K562 (cell line): ENCODE data around the gene ATP2A1. TPM values are rescaled to one million over a fixed set of nuclear protein-coding genes. Genes with fewer than 3 reads are reported as not detected.

Source experiments
- ATAC-seq: fragments of 200-7000 bp; cut with Tn5 transposase; 3 replicates; pipeline ENCODE4 v1.9.1; 2020; ENCODE audit warnings: moderate library complexity
- BruUV-seq: library from RNA; stranded (reverse); fragments of 400-500 nt; replicated peaks from 2 replicates; lab custom pipeline; 2021; lab: Mats Ljungman, UMichigan
- CTCF ChIA-PET: fragments of 300-600 bp; formaldehyde crosslinking; extraction: SDS; loops from one replicate; lab custom pipeline; 2021; ENCODE audit warnings: low intra/inter-chr PET ratio; lab: Yijun Ruan, JAX
- POLR2A ChIA-PET: fragments of 300-600, 350-650 bp; sonication (Branson Sonifier 250); formaldehyde crosslinking; extraction: SDS; loops from one replicate; lab custom pipeline; 2021; ENCODE audit warnings: antibody characterized with exemption, inconsistent platforms; lab: Yijun Ruan, JAX
- DNase-seq, 4 experiments: peaks; one replicate each; pipeline versions ENCODE4 v3.0.0 to v3.0.0-alpha.2; 2011 to 2018; ENCODE audit warnings: low spot score in 3 of 4, mixed read lengths in 3 of 4; ENCODE audit errors: extremely low read depth in 1 of 4
- FAIRE-seq: peaks from 2 replicates; lab custom pipeline; 2011; peaks lifted over from hg19 to GRCh38; lab: Jason Lieb, UNC
- H2AFZ ChIP-seq: 2 replicates; pipeline ENCODE4 v1.6.0; 2011; ENCODE audit warnings: low read depth, low read length, control low read depth, inconsistent platforms
- H3K27ac ChIP-seq: fragments of 200-600 bp; 3 replicates; pipeline ENCODE4 v1.8.0; 2011; ENCODE audit warnings: low read depth, mild to moderate bottlenecking, control low read depth, inconsistent platforms, low read length, moderate library complexity, mixed read lengths; ENCODE audit errors: extremely low read depth
- H3K27me3 ChIP-seq, 2 experiments: fragments of 300-600 bp in 1 of 2; 2 replicates in 1 of 2; 3 replicates in 1 of 2; pipeline versions ENCODE4 v1.6.0 to v1.8.0; 2011; ENCODE audit warnings: inconsistent platforms in 2 of 2, low read length in 2 of 2, mild to moderate bottlenecking in 1 of 2, mixed read lengths in 1 of 2, moderate library complexity in 1 of 2; ENCODE audit not compliant: control insufficient read depth in 2 of 2, insufficient read depth in 2 of 2
- H3K36me3 ChIP-seq: fragments of 300-600 bp; 3 replicates; pipeline ENCODE4 v1.8.0; 2011; ENCODE audit warnings: mild to moderate bottlenecking, low read length, inconsistent platforms; ENCODE audit not compliant: control insufficient read depth, insufficient read depth
- H3K4me1 ChIP-seq, 2 experiments: fragments of 200-600 bp in 1 of 2; replicated peaks in 1 of 2; 2 replicates in 1 of 2; 3 replicates in 1 of 2; pipeline versions ENCODE4 v1.5.1 to v1.8.0; 2011; ENCODE audit warnings: inconsistent platforms in 2 of 2, low read length in 2 of 2, mild to moderate bottlenecking in 1 of 2, mixed read lengths in 1 of 2, moderate library complexity in 1 of 2; ENCODE audit not compliant: control insufficient read depth in 2 of 2, insufficient read depth in 2 of 2
- H3K4me2 ChIP-seq: 2 replicates; pipeline ENCODE4 v1.6.1; 2011; ENCODE audit warnings: low read length, control low read depth, inconsistent platforms, mixed read lengths; ENCODE audit not compliant: insufficient read depth
- H3K4me3 ChIP-seq: fragments of 200-600 bp; sonication (generic), shearing (Covaris generic); 2 replicates; pipeline ENCODE4 v1.5.1; 2016; ENCODE audit warnings: control low read depth, inconsistent platforms
- H3K79me2 ChIP-seq: fragments of 200-600 bp; 3 replicates; pipeline ENCODE4 v1.8.0; 2011; ENCODE audit warnings: low read length, inconsistent platforms; ENCODE audit not compliant: control insufficient read depth, insufficient read depth
- H3K9ac ChIP-seq, 2 experiments: 2 replicates each; pipeline versions ENCODE4 v1.6.0 to v1.6.1; 2011; ENCODE audit warnings: low read depth in 2 of 2, low read length in 2 of 2, control low read depth in 1 of 2, inconsistent platforms in 1 of 2, mild to moderate bottlenecking in 1 of 2, mixed read lengths in 1 of 2; ENCODE audit not compliant: insufficient read depth in 1 of 2
- H3K9me1 ChIP-seq: one replicate; pipeline ENCODE4 v1.6.0; 2011; ENCODE audit warnings: inconsistent platforms, mild to moderate bottlenecking, low read length, moderate library complexity; ENCODE audit not compliant: control insufficient read depth, insufficient read depth
- H3K9me3 ChIP-seq: replicated peaks from 2 replicates; pipeline ENCODE4 v1.5.1; 2011; ENCODE audit warnings: low read depth, low read length, inconsistent platforms; ENCODE audit not compliant: control insufficient read depth, insufficient read depth
- H4K20me1 ChIP-seq: replicated peaks from 2 replicates; pipeline ENCODE4 v1.6.1; 2011; ENCODE audit warnings: low read length, inconsistent platforms, mixed read lengths; ENCODE audit not compliant: control insufficient read depth, insufficient read depth
- JUNB ChIP-seq: fragments of 450-650 bp; formaldehyde crosslinking; conservative IDR thresholded peaks from 2 replicates; pipeline ENCODE4 v1.4.0; 2020; ENCODE audit warnings: mild to moderate bottlenecking
- NR4A1 ChIP-seq, 2 experiments: fragments of 250-450 bp in 1 of 2; fragments of 450-650 bp in 1 of 2; sonication (Bioruptor Pico) in 1 of 2; IDR thresholded peaks; 2 replicates each; pipeline versions ENCODE4 v1.4.0 to v1.6.1; 2016 to 2020; ENCODE audit warnings: mild to moderate bottlenecking in 2 of 2, missing compliant biosample characterization in 1 of 2, missing genetic modification characterization in 1 of 2, moderate library complexity in 1 of 2
- TEAD1 ChIP-seq, 2 experiments: fragments of 450-650 bp in 1 of 2; sonication (generic) in 1 of 2; formaldehyde crosslinking; IDR thresholded peaks; 2 replicates each; pipeline versions ENCODE4 v1.4.0 to v1.8.0; 2020 to 2022; ENCODE audit warnings: mild to moderate bottlenecking in 2 of 2, missing genetic modification reagents in 1 of 2
- ZNF584 ChIP-seq: fragments of 200-800 bp; sonication (Bioruptor generic); IDR thresholded peaks from 2 replicates; pipeline ENCODE4 v1.6.1; 2016; ENCODE audit warnings: low read depth, mild to moderate bottlenecking, missing genetic modification characterization, missing compliant biosample characterization
- ZNF707 ChIP-seq: fragments of 250-450 bp; sonication (Bioruptor Pico); conservative IDR thresholded peaks from 2 replicates; pipeline ENCODE4 v1.8.0; 2022; ENCODE audit warnings: inconsistent platforms, mild to moderate bottlenecking, moderate library complexity
- WGBS: fragments of 100-300 bp; shearing (Covaris generic); methylation state at CpG from one replicate; pipeline ENCODE4 v1.1.6; 2016; ENCODE audit warnings: low coverage, mixed read lengths; ENCODE audit not compliant: insufficient coverage; ENCODE audit errors: missing lambda C conversion rate; 5-methylcytosine and 5-hydroxymethylcytosine counted together
- in situ Hi-C: fragments of 300-500 bp; cut with MboI; formaldehyde crosslinking; loops from 4 replicates; pipeline ENCODE4 v1.15.0; 2018; ENCODE audit warnings: inconsistent platforms, mixed read lengths
- intact Hi-C: fragments of 100-400 bp; cut with micrococcal nuclease; formaldehyde crosslinking; loops from 2 replicates; pipeline ENCODE4 v1.14.2; 2022
- polyA plus RNA-seq, 8 experiments: library from polyadenylated mRNA; depleted of rRNA in 4 of 8; stranded (reverse) in 5 of 8; unstranded in 3 of 8; fragments of >200 nt; fragmentation: Nextera tagmentation in 2 of 8; fragmentation: Illumina TruSeq in 1 of 8; extraction: Ambion mirVana in 2 of 8; extraction: Trizol in 1 of 8; gene quantifications; 2 replicates each; pipeline versions ENCODE4 v1.2.1 to v1.2.3, GENCODE V29; 2011 to 2014; ENCODE audit warnings: inconsistent platforms in 1 of 8, missing spikeins in 1 of 8
- total RNA-seq, 7 experiments: library from RNA; depleted of rRNA in 6 of 7; stranded (reverse); fragments of >200 nt in 6 of 7; fragmentation: Illumina TruSeq in 2 of 7; extraction: Trizol in 2 of 7; gene quantifications; 2 replicates each; pipeline versions ENCODE4 v1.2.1 to v1.2.3, GENCODE V29; 2011 to 2021; ENCODE audit warnings: low replicate concordance in 1 of 7
- TF ChIP-seq, protein P1 (sequence below): fragments of 450-650 bp; IDR thresholded peaks from one replicate; pipeline ENCODE4 v1.6.1; 2018; ENCODE audit warnings: mild to moderate bottlenecking, moderate library complexity; ENCODE audit not compliant: partially characterized antibody
- TF ChIP-seq, protein P2 (sequence below): sonication (generic); formaldehyde crosslinking; IDR thresholded peaks from 2 replicates; pipeline ENCODE4 v1.8.0; 2022; ENCODE audit warnings: mild to moderate bottlenecking, missing genetic modification reagents

Gene ATP2A1
- total and polyA plus RNA-seq, 9 of the 15 experiments (the other 6 are each of a cell fraction or from before 2014, with no cell fraction given), result 0.25 to 2.6 (median 0.65) TPM

DNA sequence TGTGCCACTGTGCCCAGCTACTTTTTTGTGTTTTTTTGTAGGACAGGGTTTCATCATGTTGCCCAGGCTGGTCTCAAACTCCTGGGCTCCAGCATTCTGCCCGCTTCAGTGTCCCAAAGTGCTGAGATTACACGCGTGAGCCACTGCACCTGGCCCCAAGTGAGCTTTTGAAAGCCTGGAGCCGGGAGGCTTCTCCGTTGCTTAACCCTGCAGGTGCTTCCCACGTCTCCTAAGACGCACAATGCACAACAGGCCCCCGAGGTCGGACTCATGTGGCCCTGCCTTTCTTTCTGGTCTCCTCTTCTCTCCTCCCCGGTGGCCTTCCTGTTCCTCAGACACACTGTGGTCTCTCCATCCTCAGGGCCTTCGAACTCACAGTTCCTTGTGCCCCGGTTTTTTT, 34.3 kb downstream of the ATP2A1 start:
- H3K4me1 ChIP-seq, result peaks cover 0 to 18% of the 10 kb centered on the region in 2 experiments; a peak in 2 of 5 replicates
- in situ Hi-C loops (no loop called here), intact Hi-C loops (no loop called here)
- H3K36me3 ChIP-seq, result no peaks in the 10 kb centered on the region
- FAIRE-seq (no peak), ATAC-seq (no peak), DNase-seq (peak in 2 of 4 experiments; percentile 6 to 8)
- peak overlapping the region; percentile 82; the same call in 1 of the 2 replicates for H2AFZ ChIP-seq
- no peaks in the 10 kb centered on the region for H3K9me3 ChIP-seq
- POLR2A ChIA-PET, result interaction anchor here (0.9 kb wide), 1 partner anchor 11 kb away, joined by 5 read pairs; no protein-coding TSS in a partner anchor
- H3K4me2 ChIP-seq, result no peak overlapping the region
- H3K9ac ChIP-seq, result peak overlapping the region in 1 of 2 experiments; percentile 72; a peak in 2 of 4 replicates
- H4K20me1 ChIP-seq, result no peaks in the 10 kb centered on the region
- BruUV-seq, result no TSS peak
- peaks cover 4% of the 10 kb centered on the region for H3K9me1 ChIP-seq
- no peaks in the 10 kb centered on the region for H3K79me2 ChIP-seq
- no peaks in the 10 kb centered on the region for H3K27me3 ChIP-seq
- no peak overlapping the region for H3K27ac ChIP-seq
- CTCF ChIA-PET, result interaction anchor here (0.6 to 0.7 kb wide), 2 partner anchors 29 to 322 kb away, joined by 3 read pairs; no protein-coding TSS in a partner anchor
- no peak overlapping the region for H3K4me3 ChIP-seq
- 78% methylated on average over 9 of the region's 12 CpGs for WGBS
- no peak for TF ChIP-seq ZNF584 (CRISPR knock-in tag)
- TF ChIP-seq TEAD1 (CRISPR knock-in tag; IDR thresholded peaks at IDR 0.05), result no peak
- TF ChIP-seq NR4A1 (CRISPR knock-in tag; IDR thresholded peaks at IDR 0.05), result no peak
- no peak for TF ChIP-seq NR4A1 (tag; IDR thresholded peaks at IDR 0.05)
- TF ChIP-seq, protein P1, sequence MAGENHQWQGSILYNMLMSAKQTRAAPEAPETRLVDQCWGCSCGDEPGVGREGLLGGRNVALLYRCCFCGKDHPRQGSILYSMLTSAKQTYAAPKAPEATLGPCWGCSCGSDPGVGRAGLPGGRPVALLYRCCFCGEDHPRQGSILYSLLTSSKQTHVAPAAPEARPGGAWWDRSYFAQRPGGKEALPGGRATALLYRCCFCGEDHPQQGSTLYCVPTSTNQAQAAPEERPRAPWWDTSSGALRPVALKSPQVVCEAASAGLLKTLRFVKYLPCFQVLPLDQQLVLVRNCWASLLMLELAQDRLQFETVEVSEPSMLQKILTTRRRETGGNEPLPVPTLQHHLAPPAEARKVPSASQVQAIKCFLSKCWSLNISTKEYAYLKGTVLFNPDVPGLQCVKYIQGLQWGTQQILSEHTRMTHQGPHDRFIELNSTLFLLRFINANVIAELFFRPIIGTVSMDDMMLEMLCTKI, result no peak
- TF ChIP-seq ZNF707 (CRISPR knock-in tag), result no peak
- TF ChIP-seq, protein P2, sequence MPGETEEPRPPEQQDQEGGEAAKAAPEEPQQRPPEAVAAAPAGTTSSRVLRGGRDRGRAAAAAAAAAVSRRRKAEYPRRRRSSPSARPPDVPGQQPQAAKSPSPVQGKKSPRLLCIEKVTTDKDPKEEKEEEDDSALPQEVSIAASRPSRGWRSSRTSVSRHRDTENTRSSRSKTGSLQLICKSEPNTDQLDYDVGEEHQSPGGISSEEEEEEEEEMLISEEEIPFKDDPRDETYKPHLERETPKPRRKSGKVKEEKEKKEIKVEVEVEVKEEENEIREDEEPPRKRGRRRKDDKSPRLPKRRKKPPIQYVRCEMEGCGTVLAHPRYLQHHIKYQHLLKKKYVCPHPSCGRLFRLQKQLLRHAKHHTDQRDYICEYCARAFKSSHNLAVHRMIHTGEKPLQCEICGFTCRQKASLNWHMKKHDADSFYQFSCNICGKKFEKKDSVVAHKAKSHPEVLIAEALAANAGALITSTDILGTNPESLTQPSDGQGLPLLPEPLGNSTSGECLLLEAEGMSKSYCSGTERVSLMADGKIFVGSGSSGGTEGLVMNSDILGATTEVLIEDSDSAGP (CRISPR knock-in tag), result no peak
- TF ChIP-seq JUNB (CRISPR knock-in tag), result no peak
